Activated T-cell treated with anti-CD3 and anti-CD28 coated beads, Interleukin-2, amount 50 U/mL, for 72 hours (primary cell): ENCODE data around the gene DEPP1. TPM values are rescaled to one million over a fixed set of nuclear protein-coding genes. Genes with fewer than 3 reads are reported as not detected.
A peak's percentile ranks its signal among the peaks of the same experiment; 100 is the strongest.

Experiments used
- ATAC-seq, 2 donors: fragments of 150-1000 bp; cut with Tn5 transposase; replicated peaks in 1 of 2; 2 replicates each; pipeline ENCODE4 v1.10.0; 2021; ENCODE audit warnings: moderate library complexity in 2 of 2, mild to moderate bottlenecking in 1 of 2
- DNase-seq, 2 donors: peaks; one replicate each; pipeline ENCODE4 v3.0.0; 2021 to 2022; ENCODE audit warnings: mixed read lengths in 1 of 2
- H3K27ac Mint-ChIP-seq: one replicate; pipeline ENCODE4 v1.8.0; 2022; ENCODE audit warnings: mild to moderate bottlenecking, moderate library complexity, mixed read lengths
- H3K27me3 Mint-ChIP-seq: one replicate; pipeline ENCODE4 v1.8.0; 2022; ENCODE audit warnings: low read depth, mixed read lengths
- H3K36me3 Mint-ChIP-seq, 2 donors: one replicate each; pipeline ENCODE4 v1.8.0; 2022; ENCODE audit warnings: mixed read lengths in 2 of 2, mild to moderate bottlenecking in 1 of 2; ENCODE audit not compliant: insufficient read depth in 2 of 2
- H3K4me1 Mint-ChIP-seq: one replicate; pipeline ENCODE4 v1.8.0; 2022; ENCODE audit warnings: low read depth, mixed read lengths
- H3K4me3 Mint-ChIP-seq, 2 donors: one replicate each; pipeline ENCODE4 v1.8.0; 2022; ENCODE audit warnings: mild to moderate bottlenecking in 2 of 2, mixed read lengths in 2 of 2, moderate library complexity in 2 of 2
- H3K9me3 Mint-ChIP-seq, 2 donors: one replicate each; pipeline ENCODE4 v1.8.0; 2022; ENCODE audit warnings: mixed read lengths in 2 of 2
- total RNA-seq, 2 donors: library from RNA; stranded (reverse); gene quantifications; one replicate each; pipeline ENCODE4 v1.2.3, GENCODE V29; 2022

DEPP1 gene
- total RNA-seq, 2 donors from 2014 or later, result 0.23 to 1.4 TPM

- Mint-ChIP-seq H3K27me3 (no peaks in the 10 kb centered on the region), H3K27ac (no peak overlapping the region), H3K36me3 (no peaks in the 10 kb centered on the region), H3K4me3 (no peak overlapping the region), H3K4me1 (peaks cover 8% of the 10 kb centered on the region), H3K9me3 (no peaks in the 10 kb centered on the region)
- DNase-seq (no peak), ATAC-seq (no peak)
These were observed 2.8 kb upstream of the DEPP1 start for GRCh38 chr10:44981172-44982113.

- Mint-ChIP-seq H3K9me3 (no peaks in the 10 kb centered on the region), H3K4me1 (peaks cover 14% of the 10 kb centered on the region), H3K27me3 (no peaks in the 10 kb centered on the region), H3K4me3 (no peak overlapping the region), H3K27ac (no peak overlapping the region), H3K36me3 (no peaks in the 10 kb centered on the region)
- DNase-seq (no peak), ATAC-seq (no peak)
These were observed 1.9 kb upstream of the DEPP1 start for GRCh38 chr10:44980309-44981171.

- no peak for DNase-seq
- H3K27ac Mint-ChIP-seq, result no peak overlapping the region
- no peaks in the 10 kb centered on the region for H3K27me3 Mint-ChIP-seq
- H3K4me3 Mint-ChIP-seq, result no peak overlapping the region
- H3K4me1 Mint-ChIP-seq, result peaks cover 14% of the 10 kb centered on the region
- no peaks in the 10 kb centered on the region for H3K9me3 Mint-ChIP-seq
- no peak for ATAC-seq
- no peaks in the 10 kb centered on the region for H3K36me3 Mint-ChIP-seq
These were observed 927 bp upstream of the DEPP1 start for GRCh38 chr10:44979281-44980191.

- Mint-ChIP-seq H3K9me3 (no peaks in the 10 kb centered on the region), H3K27me3 (no peaks in the 10 kb centered on the region), H3K36me3 (no peaks in the 10 kb centered on the region), H3K4me3 (peak overlapping the region in 1 of 2 donors; percentile 10), H3K27ac (no peak overlapping the region), H3K4me1 (peaks cover 24% of the 10 kb centered on the region)
- DNase-seq, result no peak
- ATAC-seq, result no peak
These were observed 418 bp downstream of the DEPP1 start for GRCh38 chr10:44978213-44978569.

GRCh38 chr10:44977287-44978212, 1.1 kb downstream of the DEPP1 start:
- Mint-ChIP-seq H3K9me3 (no peaks in the 10 kb centered on the region), H3K4me3 (no peak overlapping the region), H3K27ac (no peak overlapping the region), H3K4me1 (peaks cover 25% of the 10 kb centered on the region), H3K27me3 (no peaks in the 10 kb centered on the region), H3K36me3 (no peaks in the 10 kb centered on the region)
- DNase-seq (no peak), ATAC-seq (no peak)

- Mint-ChIP-seq H3K27ac (no peak overlapping the region), H3K9me3 (no peaks in the 10 kb centered on the region), H3K36me3 (no peaks in the 10 kb centered on the region), H3K27me3 (no peaks in the 10 kb centered on the region), H3K4me3 (no peak overlapping the region), H3K4me1 (peaks cover 25% of the 10 kb centered on the region)
- DNase-seq (no peak), ATAC-seq (no peak)
These were observed 2.0 kb downstream of the DEPP1 start for GRCh38 chr10:44976352-44977198.

GRCh38 chr10:44975431-44976331, 2.9 kb downstream of the DEPP1 start:
- Mint-ChIP-seq H3K9me3 (no peaks in the 10 kb centered on the region), H3K27me3 (no peaks in the 10 kb centered on the region), H3K4me3 (peak overlapping the region; percentile 19 to 63), H3K36me3 (no peaks in the 10 kb centered on the region), H3K4me1 (peaks cover 25% of the 10 kb centered on the region), H3K27ac (no peak overlapping the region)
- ATAC-seq, result no peak
- DNase-seq, result no peak

- H3K9me3 Mint-ChIP-seq, result no peaks in the 10 kb centered on the region
- H3K27me3 Mint-ChIP-seq, result no peaks in the 10 kb centered on the region
- peaks cover 25% of the 10 kb centered on the region for H3K4me1 Mint-ChIP-seq
- peak overlapping the region; percentile 54 for H3K27ac Mint-ChIP-seq
- H3K4me3 Mint-ChIP-seq, result peak overlapping the region; percentile 70 to 78
- ATAC-seq (peak; percentile 94 to 96), DNase-seq (peak; percentile 69 to 85)
- no peaks in the 10 kb centered on the region for H3K36me3 Mint-ChIP-seq
These were observed 3.8 kb downstream of the DEPP1 start for GRCh38 chr10:44974628-44975430.

GRCh38 chr10:44974082-44974627, 4.5 kb downstream of the DEPP1 start:
- ATAC-seq (no peak), DNase-seq (no peak)
- Mint-ChIP-seq H3K27ac (no peak overlapping the region), H3K4me1 (peaks cover 22% of the 10 kb centered on the region), H3K27me3 (no peaks in the 10 kb centered on the region), H3K4me3 (peak overlapping the region; percentile 70 to 78), H3K36me3 (no peaks in the 10 kb centered on the region), H3K9me3 (no peaks in the 10 kb centered on the region)
